Measurements from ENCODE around the gene FRMPD1.

- no peak for TF ChIP-seq EZH2 (IDR thresholded peaks at IDR 0.05; ENCODE audit: low read depth)
- TF ChIP-seq CTCF (conservative IDR thresholded peaks at IDR 0.05) = no peak
Observed at GRCh38 chr9:37682951-37683350, 32.2 kb downstream of the FRMPD1 start.
